NOMO-1 treated with dmso at 0.1 percent for 144 hours (cell line): ENCODE measurements around the gene TMC6.
"Not testable (repeated sequence)": the region's sequence is repeated elsewhere in the genome, so short reads cannot be mapped to it uniquely, and the experiment has no call there.

Experiments used
- DNase-seq: peaks from one replicate; lab custom pipeline; 2025; ENCODE audit not compliant: unreplicated experiment; lab: John Stamatoyannopoulos, UW

The TMC6 gene

DNA sequence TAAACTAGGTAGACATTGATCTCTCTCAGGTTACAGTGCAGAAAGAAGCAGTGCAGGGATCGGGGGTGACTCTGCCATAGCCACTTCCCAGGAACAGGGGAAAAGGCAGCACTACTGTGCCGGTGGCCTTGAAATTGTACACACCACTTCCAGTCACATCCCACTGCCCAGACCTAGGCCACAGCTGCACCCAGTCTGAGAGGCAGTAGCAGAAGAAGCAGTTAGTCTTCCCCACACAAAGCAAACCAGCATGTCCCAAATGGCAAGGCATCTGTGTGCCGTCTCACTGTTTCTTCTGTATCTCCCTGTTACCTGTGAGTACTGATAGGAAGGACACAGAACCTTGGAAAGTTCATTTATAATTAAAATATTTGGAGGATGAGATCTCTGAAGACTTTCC, 47.0 kb downstream of the TMC6 start:
- no peak for DNase-seq

GRCh38 chr17:78079253-78079652, 49.3 kb downstream of the TMC6 start:
- no peak for DNase-seq

GRCh38 chr17:78075545-78075944, 53.0 kb downstream of the TMC6 start:
- no peak for DNase-seq

GRCh38 chr17:78075011-78075410, 53.5 kb downstream of the TMC6 start:
- no peak for DNase-seq

DNA sequence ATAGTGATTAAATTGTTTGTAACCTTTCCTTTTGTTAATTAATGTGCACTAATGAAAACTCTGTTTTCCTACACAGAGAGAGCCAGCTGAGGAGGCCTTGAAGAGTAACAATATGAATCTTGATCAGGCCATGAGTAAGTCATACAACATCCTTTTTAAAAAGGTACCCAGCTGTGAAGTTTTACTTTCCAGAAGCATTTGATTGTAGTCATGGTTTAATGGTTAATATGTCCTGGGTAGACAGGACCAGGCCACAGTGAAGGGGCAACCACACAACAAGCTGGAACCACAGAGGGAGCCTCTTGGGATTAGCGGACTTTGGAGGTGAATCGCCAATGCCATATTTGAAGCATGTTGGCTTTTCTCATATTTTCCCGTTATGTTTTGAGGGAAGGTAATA, 55.6 kb downstream of the TMC6 start:
- no peak for DNase-seq

DNA sequence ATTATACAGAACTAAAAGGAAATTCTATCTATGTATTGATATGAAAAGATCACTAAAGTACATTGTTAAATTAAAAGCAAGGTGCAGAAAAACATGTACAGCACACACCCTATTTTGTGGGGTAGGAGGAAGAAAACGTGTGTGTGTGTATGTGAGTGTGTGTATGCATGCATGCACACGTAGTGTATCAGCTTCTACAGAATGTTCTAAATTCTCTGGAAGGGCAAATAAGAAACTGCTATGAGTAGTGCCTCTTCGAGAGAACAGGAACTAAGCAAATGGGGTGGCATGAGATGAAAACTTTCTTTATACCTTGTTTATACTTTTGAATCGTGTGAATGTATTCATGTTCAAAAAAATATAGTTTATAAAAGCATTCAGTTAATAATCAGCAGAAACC, 58.9 kb downstream of the TMC6 start:
- DNase-seq, result no peak

DNA sequence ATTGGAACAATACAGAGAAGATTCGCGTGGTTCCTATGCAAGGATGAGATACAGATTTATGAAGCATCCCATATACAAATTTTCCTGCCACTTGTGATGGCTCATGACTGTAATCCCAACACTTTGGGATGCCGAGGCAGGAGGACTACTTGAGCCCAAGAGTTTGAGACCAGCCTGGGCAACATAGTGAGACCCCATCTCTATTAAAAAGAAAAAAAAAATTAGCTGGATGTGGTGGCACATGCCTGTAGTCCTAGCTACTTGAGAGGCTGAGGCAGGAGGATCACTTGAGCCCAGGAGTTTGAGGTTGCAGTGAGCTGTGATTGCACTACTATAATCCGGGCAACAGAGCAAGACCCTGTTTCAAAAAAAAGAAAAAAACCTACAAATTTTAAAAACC, 61.6 kb downstream of the TMC6 start:
- DNase-seq, result not testable (repeated sequence)

DNA sequence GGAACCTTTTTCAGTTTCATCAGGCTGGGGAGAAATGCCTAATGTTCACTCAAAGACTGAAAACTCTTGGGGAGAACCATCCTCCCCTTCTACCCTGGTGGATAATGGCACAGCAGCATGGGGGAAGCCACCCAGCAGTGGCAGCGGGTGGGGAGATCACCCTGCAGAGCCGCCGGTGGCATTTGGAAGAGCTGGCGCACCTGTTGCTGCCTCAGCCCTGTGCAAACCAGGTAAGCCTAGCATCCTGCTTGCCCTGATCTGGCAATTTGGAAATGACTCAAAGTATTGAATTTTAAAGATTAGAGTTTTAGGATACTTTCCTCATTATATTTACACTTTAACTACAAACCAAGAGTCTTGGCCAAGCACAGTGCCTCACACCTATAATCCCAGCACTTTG, 63.8 kb downstream of the TMC6 start:
- DNase-seq, result no peak

- no peak for DNase-seq
Measured at GRCh38 chr17:78063489-78063888, 65.1 kb downstream of the TMC6 start.

DNA sequence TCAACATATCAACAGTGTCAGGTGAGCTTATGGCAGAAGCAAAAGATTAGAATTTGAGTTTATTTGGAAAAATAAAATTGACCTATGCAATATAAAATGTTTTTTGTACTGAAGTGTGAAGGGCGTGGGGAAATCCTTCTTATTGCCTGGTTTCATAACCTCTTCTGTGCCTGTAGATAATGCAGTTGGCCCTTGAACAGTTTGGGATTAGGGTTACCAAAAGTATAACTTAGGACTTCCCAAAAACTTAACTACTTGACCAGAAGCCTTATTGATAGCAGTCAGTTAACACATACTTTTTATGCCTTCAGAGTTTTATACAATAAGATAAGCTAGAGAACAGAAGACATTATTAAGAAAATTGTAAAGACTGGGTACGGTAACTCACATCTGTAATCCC, 66.0 kb downstream of the TMC6 start:
- no peak for DNase-seq
